HEK293 (cell line): Measurements from ENCODE around the gene FREM3.

Experiments
- CTCF ChIA-PET: fragments of 350-600 bp; formaldehyde crosslinking; extraction: SDS; loops from one replicate; lab custom pipeline; 2021; ENCODE audit warnings: antibody characterized with exemption; lab: Yijun Ruan, JAX
- POLR2A ChIA-PET: fragments of 300-600 bp; formaldehyde crosslinking; extraction: SDS; loops from one replicate; lab custom pipeline; 2020; ENCODE audit warnings: antibody characterized with exemption, inconsistent platforms; lab: Yijun Ruan, JAX
- H3K27ac ChIP-seq: fragments of 200-500 bp; sonication (Bioruptor generic); 2 replicates; pipeline ENCODE4 v1.5.1; 2014; ENCODE audit warnings: low read depth, low read length, control low read depth, inconsistent platforms; ENCODE audit errors: extremely low read depth
- H3K36me3 ChIP-seq, 2 experiments: fragments of 200-500 bp in 1 of 2; sonication (Bioruptor generic) in 1 of 2; 1 replicate in 1 of 2; 2 replicates in 1 of 2; pipeline ENCODE4 v1.5.1; 2014 to 2017; ENCODE audit warnings: inconsistent platforms in 2 of 2, low read length in 2 of 2; ENCODE audit not compliant: control insufficient read depth in 2 of 2, insufficient read depth in 1 of 2
- H3K4me1 ChIP-seq: fragments of 200-500 bp; sonication (Bioruptor generic); 2 replicates; pipeline ENCODE4 v1.5.1; 2014; ENCODE audit warnings: mild to moderate bottlenecking, low read length, inconsistent platforms; ENCODE audit not compliant: control insufficient read depth, insufficient read depth
- H3K4me3 ChIP-seq: 2 replicates; pipeline ENCODE4 v1.5.1; 2011; ENCODE audit warnings: low read depth, mild to moderate bottlenecking, control low read depth, low read length, moderate library complexity
- H3K9me3 ChIP-seq: fragments of 200-500 bp; sonication (Bioruptor generic); 2 replicates; pipeline ENCODE4 v1.5.1; 2014; ENCODE audit warnings: low read depth, low read length, inconsistent platforms; ENCODE audit not compliant: control insufficient read depth, insufficient read depth
- ELK4 ChIP-seq: IDR thresholded peaks from 2 replicates; pipeline ENCODE4 v1.6.1; 2011; ENCODE audit warnings: mild to moderate bottlenecking, low read depth, low read length, borderline replicate concordance
- FEZF1 ChIP-seq: fragments of 450-650 bp; formaldehyde crosslinking; IDR thresholded peaks from 2 replicates; pipeline ENCODE4 v1.5.1; 2016; ENCODE audit warnings: missing biosample characterization, missing genetic modification characterization
- GLI4 ChIP-seq: fragments of 450-650 bp; formaldehyde crosslinking; IDR thresholded peaks from 2 replicates; pipeline ENCODE4 v1.5.1; 2016; ENCODE audit warnings: missing biosample characterization, missing genetic modification characterization
- IKZF3 ChIP-seq: fragments of 450-650 bp; IDR thresholded peaks from 2 replicates; pipeline ENCODE4 v1.5.0; 2018; ENCODE audit warnings: missing biosample characterization, mild to moderate bottlenecking, missing genetic modification characterization, moderate library complexity
- KLF10 ChIP-seq: fragments of 450-650 bp; IDR thresholded peaks from 2 replicates; pipeline ENCODE4 v1.5.1; 2018; ENCODE audit warnings: missing biosample characterization, mild to moderate bottlenecking, missing genetic modification characterization
- KLF9 ChIP-seq: fragments of 450-650 bp; formaldehyde crosslinking; IDR thresholded peaks from 2 replicates; pipeline ENCODE4 v1.5.1; 2016; ENCODE audit warnings: missing biosample characterization, missing genetic modification characterization, low read depth
- PRDM6 ChIP-seq: fragments of 450-650 bp; formaldehyde crosslinking; IDR thresholded peaks from 2 replicates; pipeline ENCODE4 v1.5.1; 2017; ENCODE audit warnings: missing biosample characterization, missing genetic modification characterization
- REST ChIP-seq: fragments of 450-650 bp; formaldehyde crosslinking; IDR thresholded peaks from 2 replicates; pipeline ENCODE4 v1.5.1; 2016; ENCODE audit warnings: missing biosample characterization, missing genetic modification characterization
- SP7 ChIP-seq: fragments of 450-650 bp; formaldehyde crosslinking; IDR thresholded peaks from 2 replicates; pipeline ENCODE4 v1.5.1; 2016; ENCODE audit warnings: missing biosample characterization, missing genetic modification characterization
- ZBTB48 ChIP-seq: fragments of 450-650 bp; formaldehyde crosslinking; IDR thresholded peaks from 2 replicates; pipeline ENCODE4 v1.5.1; 2016; ENCODE audit warnings: missing biosample characterization, missing genetic modification characterization
- ZFP3 ChIP-seq: fragments of 450-650 bp; formaldehyde crosslinking; IDR thresholded peaks from 2 replicates; pipeline ENCODE4 v1.5.1; 2016; ENCODE audit warnings: low read depth, missing biosample characterization, missing genetic modification characterization
- ZNF19 ChIP-seq: fragments of 450-650 bp; formaldehyde crosslinking; IDR thresholded peaks from 2 replicates; pipeline ENCODE4; 2016; ENCODE audit warnings: missing biosample characterization, missing genetic modification characterization, low read depth
- ZNF280C ChIP-seq: fragments of 450-650 bp; formaldehyde crosslinking; IDR thresholded peaks from 2 replicates; pipeline ENCODE4 v1.5.1; 2016; ENCODE audit warnings: missing biosample characterization, missing genetic modification characterization
- ZNF324 ChIP-seq: fragments of 450-650 bp; formaldehyde crosslinking; IDR thresholded peaks from 2 replicates; pipeline ENCODE4 v1.5.1; 2016; ENCODE audit warnings: missing biosample characterization, missing genetic modification characterization
- ZNF335 ChIP-seq: fragments of 450-650 bp; formaldehyde crosslinking; conservative IDR thresholded peaks from 2 replicates; pipeline ENCODE4 v1.5.1; 2016; ENCODE audit warnings: missing biosample characterization, missing genetic modification characterization
- ZNF391 ChIP-seq: fragments of 450-650 bp; formaldehyde crosslinking; IDR thresholded peaks from 2 replicates; pipeline ENCODE4 v1.5.1; 2016; ENCODE audit warnings: low read depth, missing biosample characterization, missing genetic modification characterization, borderline replicate concordance
- ZNF571 ChIP-seq: fragments of 450-650 bp; formaldehyde crosslinking; IDR thresholded peaks from 2 replicates; pipeline ENCODE4 v1.5.0; 2017; ENCODE audit warnings: missing biosample characterization, missing genetic modification characterization
- ZNF626 ChIP-seq: fragments of 450-650 bp; sonication (Bioruptor Pico); formaldehyde crosslinking; IDR thresholded peaks from 2 replicates; pipeline ENCODE4 v1.5.1; 2018; ENCODE audit warnings: missing biosample characterization, missing genetic modification characterization, inconsistent platforms
- ZNF658 ChIP-seq: fragments of 450-650 bp; formaldehyde crosslinking; IDR thresholded peaks from 2 replicates; pipeline ENCODE4; 2016; ENCODE audit warnings: missing biosample characterization, missing genetic modification characterization
- ZNF664 ChIP-seq: fragments of 450-650 bp; formaldehyde crosslinking; IDR thresholded peaks from 2 replicates; pipeline ENCODE4 v1.5.1; 2016; ENCODE audit warnings: missing biosample characterization, missing genetic modification characterization
- ZNF707 ChIP-seq: fragments of 450-650 bp; formaldehyde crosslinking; IDR thresholded peaks from 2 replicates; pipeline ENCODE4 v1.5.1; 2016; ENCODE audit warnings: missing biosample characterization, missing genetic modification characterization
- ZSCAN4 ChIP-seq: fragments of 450-650 bp; formaldehyde crosslinking; IDR thresholded peaks from 2 replicates; pipeline ENCODE4 v1.5.1; 2017; ENCODE audit warnings: missing biosample characterization, missing genetic modification characterization

The FREM3 gene

GRCh38 chr4:143585548-143585947, 114.9 kb downstream of the FREM3 start (continued):
- TF ChIP-seq REST (tag by site-specific recombination) (no peak), ZBTB48 (no peak), ZNF19 (no peak), ZNF707 (tag by site-specific recombination) (no peak)

GRCh38 chr4:143581331-143581946, 119.0 kb downstream of the FREM3 start:
- no peak overlapping the region for H3K4me3 ChIP-seq
- CTCF ChIA-PET: no interaction called here
- POLR2A ChIA-PET: no interaction called here
- no peaks in the 10 kb centered on the region for H3K4me1 ChIP-seq
- H3K9me3 ChIP-seq: no peaks in the 10 kb centered on the region
- H3K36me3 ChIP-seq: no peaks in the 10 kb centered on the region
- TF ChIP-seq ZNF658 (tag by site-specific recombination): no peak
- no peak for TF ChIP-seq KLF9 (tag by site-specific recombination)
- TF ChIP-seq KLF10 (tag by site-specific recombination): no peak
- TF ChIP-seq ZNF391 (tag by site-specific recombination): no peak
- TF ChIP-seq ZNF571: no peak
- no peak overlapping the region for H3K27ac ChIP-seq

- no peaks in the 10 kb centered on the region for H3K4me1 ChIP-seq
- no peak overlapping the region for H3K27ac ChIP-seq
- no peak overlapping the region for H3K4me3 ChIP-seq
- ChIA-PET CTCF (no interaction called here), POLR2A (no interaction called here)
- H3K9me3 ChIP-seq: no peaks in the 10 kb centered on the region
- no peaks in the 10 kb centered on the region for H3K36me3 ChIP-seq
- TF ChIP-seq ZNF626 (no peak), ZBTB48 (no peak), ZNF280C (no peak), ZNF335 (tag by site-specific recombination) (no peak), ZFP3 (tag by site-specific recombination) (no peak), FEZF1 (tag by site-specific recombination) (no peak), ZSCAN4 (no peak), ELK4 (no peak), GLI4 (tag by site-specific recombination) (no peak), ZNF324 (tag by site-specific recombination) (no peak), SP7 (tag by site-specific recombination) (no peak), PRDM6 (no peak), IKZF3 (no peak), ZNF664 (tag by site-specific recombination) (no peak)
- TF ChIP-seq, all 188 proteins: peak for 0
Measured at GRCh38 chr4:143575331-143575730, 125.1 kb downstream of the FREM3 start.
